GM18867 (cell line): ENCODE data around the gene GMPPB.

Experiments used
- ATAC-seq: cut with Tn5 transposase; IDR thresholded peaks from one replicate; pipeline ENCODE4 v1.9.1; 2021; ENCODE audit warnings: mild to moderate bottlenecking, moderate library complexity; ENCODE audit not compliant: unreplicated experiment

GMPPB gene

GRCh38 chr3:49673121-49673714 lies 50.5 kb downstream of the GMPPB start:
- no peak for ATAC-seq

- no peak for ATAC-seq
Measured at GRCh38 chr3:49671291-49672288, 52.2 kb downstream of the GMPPB start.

- ATAC-seq: no peak
Measured at GRCh38 chr3:49670940-49671290, 52.8 kb downstream of the GMPPB start.
